HCT116 (cell line): ENCODE measurements around the gene PNPLA5. TPM values are rescaled to one million over a fixed set of nuclear protein-coding genes. Genes with fewer than 3 reads are reported as not detected.

Experiments
- ATAC-seq: fragments of 200-7000 bp; cut with Tn5 transposase; 2 replicates; pipeline ENCODE4 v1.9.1; 2020; ENCODE audit warnings: mild to moderate bottlenecking, moderate library complexity
- BruUV-seq: library from RNA; stranded (reverse); fragments of 400-500 nt; replicated peaks from 2 replicates; lab custom pipeline; 2021; lab: Mats Ljungman, UMichigan
- CTCF ChIA-PET: fragments of 300-600 bp; sonication (Branson Sonifier 250); formaldehyde crosslinking; loops from one replicate; lab custom pipeline; 2021; ENCODE audit warnings: antibody characterized with exemption; lab: Charles Lee
- POLR2A ChIA-PET: fragments of 300-600, 350-600 bp; sonication (Branson Sonifier 250); formaldehyde crosslinking; loops from one replicate; lab custom pipeline; 2021; ENCODE audit warnings: antibody characterized with exemption; lab: Charles Lee
- RAD21 ChIA-PET, 2 experiments: fragments of 300-600 bp; sonication (Branson Sonifier 250); formaldehyde crosslinking; loops; one replicate each; lab custom pipeline; 2023; ENCODE audit warnings: low total read pairs in 2 of 2; ENCODE audit not compliant: uncharacterized antibody in 2 of 2, unreplicated experiment in 2 of 2, low non-redundant PET in 1 of 2; lab: Charles Lee
- DNase-seq: peaks from one replicate; pipeline ENCODE4 v3.0.0-alpha.2; 2010; ENCODE audit warnings: low read depth, low spot score
- H2AFZ ChIP-seq: fragments of 200-600 bp; shearing (Covaris generic), sonication (generic); 2 replicates; pipeline ENCODE4 v1.6.1; 2017; ENCODE audit warnings: low read depth, mixed run types, mixed read lengths, antibody characterized with exemption, low read length; ENCODE audit not compliant: poor library complexity, severe bottlenecking
- H3K27ac ChIP-seq: 2 replicates; pipeline ENCODE4 v1.5.1; 2012; ENCODE audit warnings: low read depth, low read length
- H3K27me3 ChIP-seq: fragments of 200-600 bp; sonication (generic); 2 replicates; pipeline ENCODE4 v1.6.1; 2016; ENCODE audit warnings: mixed run types, low read length, mixed read lengths; ENCODE audit not compliant: insufficient read depth
- H3K36me3 ChIP-seq, 2 experiments: fragments of 200-500 bp in 1 of 2; fragments of 200-600 bp in 1 of 2; sonication (Bioruptor generic) in 1 of 2; sonication (generic) in 1 of 2; 2 replicates each; pipeline versions ENCODE4 v1.5.1 to v1.6.1; 2014 to 2016; ENCODE audit warnings: low read length in 2 of 2, inconsistent platforms in 1 of 2, mixed read lengths in 1 of 2, mixed run types in 1 of 2; ENCODE audit not compliant: insufficient read depth in 2 of 2, control insufficient read depth in 1 of 2
- H3K4me1 ChIP-seq, 2 experiments: fragments of 200-600 bp in 1 of 2; sonication (generic) in 1 of 2; 2 replicates each; pipeline versions ENCODE4 v1.5.1 to v1.6.1; 2012 to 2017; ENCODE audit warnings: low read length in 2 of 2, inconsistent platforms in 1 of 2, mild to moderate bottlenecking in 1 of 2, mixed read lengths in 1 of 2, mixed run types in 1 of 2, moderate library complexity in 1 of 2; ENCODE audit not compliant: insufficient read depth in 2 of 2, control insufficient read depth in 1 of 2
- H3K4me2 ChIP-seq: fragments of 200-600 bp; sonication (generic); 2 replicates; pipeline ENCODE4 v1.6.1; 2017; ENCODE audit warnings: mixed run types, low read length, mixed read lengths
- H3K4me3 ChIP-seq, 2 experiments: fragments of 200-600 bp in 1 of 2; sonication (generic) in 1 of 2; replicated peaks in 1 of 2; 2 replicates each; pipeline ENCODE4 v1.5.1; 2011 to 2016; ENCODE audit warnings: low read length in 2 of 2, control low read depth in 1 of 2, low read depth in 1 of 2, mild to moderate bottlenecking in 1 of 2, mixed read lengths in 1 of 2, mixed run types in 1 of 2
- H3K79me2 ChIP-seq: fragments of 200-600 bp; sonication (generic); 2 replicates; pipeline ENCODE4 v1.6.1; 2017; ENCODE audit warnings: mild to moderate bottlenecking, mixed run types, low read length, moderate library complexity, mixed read lengths; ENCODE audit not compliant: insufficient read depth
- H3K9ac ChIP-seq: fragments of 200-600 bp; sonication (generic); 2 replicates; pipeline ENCODE4 v1.6.1; 2016; ENCODE audit warnings: low read length, mixed read lengths
- H3K9me2 ChIP-seq: fragments of 200-600 bp; sonication (generic), shearing (Covaris generic); 2 replicates; pipeline ENCODE4 v1.6.1; 2017; ENCODE audit warnings: mixed run types, mild to moderate bottlenecking, moderate library complexity; ENCODE audit not compliant: insufficient read depth
- H3K9me3 ChIP-seq, 2 experiments: fragments of 200-500 bp in 1 of 2; fragments of 200-600 bp in 1 of 2; sonication (Bioruptor generic) in 1 of 2; sonication (generic) in 1 of 2; 2 replicates each; pipeline ENCODE4 v1.6.1; 2014 to 2017; ENCODE audit warnings: low read length in 2 of 2, mixed read lengths in 2 of 2, inconsistent platforms in 1 of 2, low read depth in 1 of 2, mild to moderate bottlenecking in 1 of 2, mixed run types in 1 of 2, moderate library complexity in 1 of 2; ENCODE audit not compliant: control insufficient read depth in 1 of 2, insufficient read depth in 1 of 2
- H4K20me1 ChIP-seq: fragments of 200-600 bp; sonication (generic), shearing (Covaris generic); 2 replicates; pipeline ENCODE4 v1.6.1; 2017; ENCODE audit warnings: mixed run types, mild to moderate bottlenecking, moderate library complexity; ENCODE audit not compliant: insufficient read depth
- ATF3 ChIP-seq: IDR thresholded peaks from 2 replicates; pipeline ENCODE4 v1.6.1; 2012
- CBX3 ChIP-seq: IDR thresholded peaks from 2 replicates; pipeline ENCODE4 v1.6.1; 2012; ENCODE audit warnings: low read depth
- EGR1 ChIP-seq: IDR thresholded peaks from 2 replicates; pipeline ENCODE4 v1.6.1; 2012; ENCODE audit warnings: low read depth
- ELF1 ChIP-seq: IDR thresholded peaks from 2 replicates; pipeline ENCODE4 v1.6.1; 2012; ENCODE audit warnings: low read depth, borderline replicate concordance
- EZH2 ChIP-seq: fragments of 200-600 bp; sonication (generic); IDR thresholded peaks from 2 replicates; pipeline ENCODE4 v1.6.1; 2017; ENCODE audit warnings: antibody characterized with exemption, mixed run types
- FOSL1 ChIP-seq: IDR thresholded peaks from 2 replicates; pipeline ENCODE4 v1.6.1; 2012; ENCODE audit warnings: low read depth
- JUND ChIP-seq: IDR thresholded peaks from 2 replicates; pipeline ENCODE4 v1.6.1; 2012
- MAX ChIP-seq: IDR thresholded peaks from 2 replicates; pipeline ENCODE4 v1.6.1; 2012
- POLR2A ChIP-seq: IDR thresholded peaks from 2 replicates; pipeline ENCODE4 v1.7.0; 2011; ENCODE audit warnings: borderline replicate concordance; ENCODE audit not compliant: insufficient read depth, insufficient read length; ENCODE audit errors: extremely low read depth
- POLR2AphosphoS5 ChIP-seq: IDR thresholded peaks from 2 replicates; pipeline ENCODE4 v1.6.1; 2011; ENCODE audit warnings: mild to moderate bottlenecking, low read depth, low read length, moderate library complexity
- RAD21 ChIP-seq: IDR thresholded peaks from 2 replicates; pipeline ENCODE4 v1.6.1; 2012; ENCODE audit warnings: low read depth, mild to moderate bottlenecking
- REST ChIP-seq: IDR thresholded peaks from 2 replicates; pipeline ENCODE4 v1.6.1; 2012; ENCODE audit warnings: low read depth
- SIN3A ChIP-seq: IDR thresholded peaks from 2 replicates; pipeline ENCODE4 v1.6.1; 2012; ENCODE audit warnings: low read depth
- SP1 ChIP-seq: IDR thresholded peaks from 2 replicates; pipeline ENCODE4 v1.6.1; 2012; ENCODE audit warnings: low read depth
- TCF7L2 ChIP-seq: IDR thresholded peaks from 2 replicates; pipeline ENCODE4 v1.7.0; 2011; ENCODE audit warnings: borderline replicate concordance, inconsistent platforms; ENCODE audit not compliant: insufficient read depth, insufficient read length; ENCODE audit errors: extremely low read depth
- YY1 ChIP-seq: IDR thresholded peaks from 2 replicates; pipeline ENCODE4 v1.6.1; 2011; ENCODE audit warnings: low read length, low read depth, moderate library complexity, mild to moderate bottlenecking; ENCODE audit not compliant: insufficient replicate concordance; ENCODE audit errors: extremely low read depth
- ZBTB33 ChIP-seq: IDR thresholded peaks from 2 replicates; pipeline ENCODE4 v1.6.1; 2011; ENCODE audit warnings: mild to moderate bottlenecking, low read length, moderate library complexity; ENCODE audit not compliant: insufficient replicate concordance; ENCODE audit errors: extremely low read depth
- ZNF274 ChIP-seq: fragments of 200-500 bp; sonication (Bioruptor generic); IDR thresholded peaks from 2 replicates; pipeline ENCODE4 v1.6.1; 2014; ENCODE audit warnings: mild to moderate bottlenecking, low read depth, low read length, inconsistent platforms
- intact Hi-C: fragments of 100-400 bp; cut with micrococcal nuclease; formaldehyde crosslinking; loops from 2 replicates; pipeline ENCODE4 v1.10.0; 2022
- total RNA-seq: library from RNA; stranded (reverse); gene quantifications from one replicate; pipeline ENCODE4 v1.2.1, GENCODE V29; 2021; ENCODE audit not compliant: unreplicated experiment

PNPLA5 gene
- total RNA-seq, 1 experiment from 2014 or later = 2.9 TPM

GRCh38 chr22:43847376-43848289, 44.2 kb downstream of the PNPLA5 start:
- Histone ChIP-seq H3K4me1 (no peaks in the 10 kb centered on the region), H2AFZ (no peak overlapping the region), H3K9ac (no peak overlapping the region), H3K27me3 (peaks cover 5% of the 10 kb centered on the region; the same call in 1 of the 2 replicates), H3K9me2 (no peaks in the 10 kb centered on the region), H3K36me3 (no peaks in the 10 kb centered on the region), H4K20me1 (no peaks in the 10 kb centered on the region), H3K4me3 (no peak overlapping the region), H3K27ac (no peak overlapping the region), H3K4me2 (no peak overlapping the region), H3K9me3 (no peaks in the 10 kb centered on the region), H3K79me2 (peaks cover 41% of the 10 kb centered on the region)
- TF ChIP-seq EZH2 (no peak), YY1 (no peak), SIN3A (no peak), MAX (no peak), SP1 (no peak), POLR2AphosphoS5 (no peak), POLR2A (no peak), ATF3 (no peak), ELF1 (no peak), TCF7L2 (no peak), RAD21 (no peak), ZNF274 (no peak), FOSL1 (no peak), ZBTB33 (no peak), CBX3 (no peak), EGR1 (no peak), JUND (no peak), REST (no peak)
- intact Hi-C loops = no loop called here
- ChIA-PET CTCF (no interaction called here), POLR2A (no interaction called here), RAD21 (no interaction called here)
- no TSS peak for BruUV-seq
- DNase-seq (no peak), ATAC-seq (no peak)
